AG04450 (cell line): ENCODE data around the gene ARG2. TPM values are rescaled to one million over a fixed set of nuclear protein-coding genes. Genes with fewer than 3 reads are reported as not detected.

Source experiments
- CTCF ChIA-PET: fragments of 300-600, 350-600 bp; formaldehyde crosslinking; extraction: SDS; loops from one replicate; lab custom pipeline; 2022; ENCODE audit warnings: antibody characterized with exemption, inconsistent platforms; lab: Charles Lee
- POLR2A ChIA-PET: fragments of 350-600 bp; formaldehyde crosslinking; extraction: SDS; loops from one replicate; lab custom pipeline; 2021; ENCODE audit warnings: antibody characterized with exemption, inconsistent platforms; lab: Yijun Ruan, JAX
- DNase-seq: peaks from one replicate; pipeline ENCODE4 v3.0.0-alpha.2; 2011; ENCODE audit warnings: low read depth, low spot score
- H3K27ac ChIP-seq: one replicate; pipeline ENCODE4 v1.5.1; 2012; ENCODE audit warnings: low read depth, low read length, control low read depth
- H3K27me3 ChIP-seq: one replicate; pipeline ENCODE4 v1.6.0; 2012; ENCODE audit warnings: low read length; ENCODE audit not compliant: control insufficient read depth, insufficient read depth
- H3K4me3 ChIP-seq: 2 replicates; pipeline ENCODE4 v1.5.1; 2011; ENCODE audit warnings: mild to moderate bottlenecking, low read depth, low read length, control low read depth
- H3K9me3 ChIP-seq: 2 replicates; pipeline ENCODE4 v1.5.1; 2012; ENCODE audit warnings: low read length; ENCODE audit not compliant: control insufficient read depth, insufficient read depth
- polyA plus RNA-seq: library from polyadenylated mRNA; depleted of rRNA; stranded (reverse); fragments of >200 nt; gene quantifications from 2 replicates; pipeline ENCODE4 v1.2.3, GENCODE V29; 2011
- TF ChIP-seq, protein P1 (sequence below): IDR thresholded peaks from 2 replicates; pipeline ENCODE4 v1.5.1; 2011; ENCODE audit warnings: low read depth, low read length, control low read depth, inconsistent platforms

The ARG2 gene
- polyA plus RNA-seq, 1 experiment = 2.6 TPM

GRCh38 chr14:67576216-67576955 is 43.3 kb upstream of the ARG2 start:
- POLR2A ChIA-PET = no interaction called here
- TF ChIP-seq, protein P1, sequence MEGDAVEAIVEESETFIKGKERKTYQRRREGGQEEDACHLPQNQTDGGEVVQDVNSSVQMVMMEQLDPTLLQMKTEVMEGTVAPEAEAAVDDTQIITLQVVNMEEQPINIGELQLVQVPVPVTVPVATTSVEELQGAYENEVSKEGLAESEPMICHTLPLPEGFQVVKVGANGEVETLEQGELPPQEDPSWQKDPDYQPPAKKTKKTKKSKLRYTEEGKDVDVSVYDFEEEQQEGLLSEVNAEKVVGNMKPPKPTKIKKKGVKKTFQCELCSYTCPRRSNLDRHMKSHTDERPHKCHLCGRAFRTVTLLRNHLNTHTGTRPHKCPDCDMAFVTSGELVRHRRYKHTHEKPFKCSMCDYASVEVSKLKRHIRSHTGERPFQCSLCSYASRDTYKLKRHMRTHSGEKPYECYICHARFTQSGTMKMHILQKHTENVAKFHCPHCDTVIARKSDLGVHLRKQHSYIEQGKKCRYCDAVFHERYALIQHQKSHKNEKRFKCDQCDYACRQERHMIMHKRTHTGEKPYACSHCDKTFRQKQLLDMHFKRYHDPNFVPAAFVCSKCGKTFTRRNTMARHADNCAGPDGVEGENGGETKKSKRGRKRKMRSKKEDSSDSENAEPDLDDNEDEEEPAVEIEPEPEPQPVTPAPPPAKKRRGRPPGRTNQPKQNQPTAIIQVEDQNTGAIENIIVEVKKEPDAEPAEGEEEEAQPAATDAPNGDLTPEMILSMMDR = no peak
- Histone ChIP-seq H3K4me3 (no peak overlapping the region), H3K27ac (no peak overlapping the region), H3K27me3 (peaks cover 9% of the 10 kb centered on the region), H3K9me3 (no peaks in the 10 kb centered on the region)
- CTCF ChIA-PET = interaction anchor here (0.9 to 3.3 kb wide), 3 partner anchors 8 to 149 kb away, joined by 3 to 8 read pairs (median 3); no protein-coding TSS in a partner anchor
- no peak for DNase-seq

- CTCF ChIA-PET = interaction anchor here (1.1 to 3.3 kb wide), 2 partner anchors 51 to 150 kb away, joined by 3 to 8 read pairs; no protein-coding TSS in a partner anchor
- TF ChIP-seq, protein P1 = no peak
- POLR2A ChIA-PET = no interaction called here
Observed at GRCh38 chr14:67577181-67577808, 42.4 kb upstream of the ARG2 start.

GRCh38 chr14:67577909-67578749 is 41.6 kb upstream of the ARG2 start:
- H3K9me3 ChIP-seq = no peaks in the 10 kb centered on the region
- CTCF ChIA-PET = interaction anchor here (1.0 to 3.3 kb wide), 2 partner anchors 151 to 153 kb away, joined by 3 to 8 read pairs; no protein-coding TSS in a partner anchor
- H3K27me3 ChIP-seq = peaks cover 11% of the 10 kb centered on the region
- H3K27ac ChIP-seq = no peak overlapping the region
- TF ChIP-seq, protein P1 = no peak
- POLR2A ChIA-PET = no interaction called here
- H3K4me3 ChIP-seq = no peak overlapping the region
- no peak for DNase-seq

More at GRCh38 chr14:67577181-67577808, 42.4 kb upstream of the ARG2 start:
- no peak overlapping the region for H3K4me3 ChIP-seq
- peaks cover 11% of the 10 kb centered on the region for H3K27me3 ChIP-seq
- DNase-seq = no peak
- no peaks in the 10 kb centered on the region for H3K9me3 ChIP-seq
- no peak overlapping the region for H3K27ac ChIP-seq

DNA sequence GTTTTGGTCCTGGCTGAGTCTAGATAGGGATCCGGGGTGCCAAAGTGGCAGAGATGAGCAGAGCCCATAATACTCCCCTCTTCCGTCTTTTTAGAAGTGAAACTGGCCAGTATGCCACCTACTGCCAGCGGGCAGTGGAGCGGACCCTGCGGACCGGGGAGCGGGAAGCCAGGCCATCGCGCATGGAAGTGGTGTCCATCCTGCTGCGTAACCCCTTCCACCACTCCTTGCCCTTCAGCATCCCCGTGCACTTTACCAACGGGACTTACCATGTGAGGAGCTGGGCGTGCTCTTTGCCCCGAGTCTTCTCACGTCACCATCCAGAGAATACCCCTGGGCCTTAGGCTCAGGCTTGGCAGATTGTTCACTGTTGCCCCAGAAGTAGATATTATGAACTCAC is 40.7 kb upstream of the ARG2 start:
- H3K27ac ChIP-seq = no peak overlapping the region
- H3K27me3 ChIP-seq = peaks cover 11% of the 10 kb centered on the region
- H3K9me3 ChIP-seq = no peaks in the 10 kb centered on the region
- no peak for DNase-seq
- no peak overlapping the region for H3K4me3 ChIP-seq
- POLR2A ChIA-PET = no interaction called here
- CTCF ChIA-PET = interaction anchor here (1.0 to 8.3 kb wide), 3 partner anchors 123 to 154 kb away, joined by 3 to 208 read pairs (median 8); partner anchors contain the start of gene RDH12
- TF ChIP-seq, protein P1 = no peak
